Endothelial cell of umbilical vein (primary cell): Measurements from ENCODE around the gene SLC5A2. TPM values are rescaled to one million over a fixed set of nuclear protein-coding genes. Genes with fewer than 3 reads are reported as not detected.
A peak's percentile ranks its signal among the peaks of the same experiment; 100 is the strongest.

Experiments
- BruUV-seq: library from RNA; stranded (reverse); fragments of 400-500 nt; replicated peaks from 2 replicates; lab custom pipeline; 2021; lab: Mats Ljungman, UMichigan
- CTCF ChIA-PET: fragments of 300-600, 350-600 bp; sonication (Branson Sonifier 250); formaldehyde crosslinking; loops from one replicate; lab custom pipeline; 2021; ENCODE audit warnings: antibody characterized with exemption, inconsistent platforms; lab: Charles Lee
- POLR2A ChIA-PET: fragments of 300-600, 350-600 bp; sonication (Branson Sonifier 250); formaldehyde crosslinking; loops from one replicate; lab custom pipeline; 2021; ENCODE audit warnings: antibody characterized with exemption, inconsistent platforms; lab: Charles Lee
- DNase-seq: peaks from one replicate; pipeline ENCODE4 v3.0.0-alpha.2; 2011; ENCODE audit warnings: low read depth, low spot score
- FAIRE-seq: peaks from 2 replicates; lab custom pipeline; 2011; peaks lifted over from hg19 to GRCh38; lab: Jason Lieb, UNC
- H2AFZ ChIP-seq: 2 replicates; pipeline ENCODE4 v1.6.0; 2012; ENCODE audit warnings: low read depth, low read length, control low read depth, inconsistent platforms
- H3K27ac ChIP-seq: 2 replicates; pipeline ENCODE4 v1.5.1; 2011; ENCODE audit warnings: low read depth, mild to moderate bottlenecking, control low read depth, low read length, moderate library complexity; ENCODE audit not compliant: insufficient read depth
- H3K27me3 ChIP-seq, 2 experiments: 2 replicates each; pipeline versions ENCODE4 v1.6.0 to v1.6.1; 2011; ENCODE audit warnings: low read length in 2 of 2, mixed read lengths in 1 of 2; ENCODE audit not compliant: control insufficient read depth in 2 of 2, insufficient read depth in 2 of 2
- H3K36me3 ChIP-seq, 2 experiments: 2 replicates in 1 of 2; 3 replicates in 1 of 2; pipeline ENCODE4 v1.5.1; 2011; ENCODE audit warnings: low read length in 2 of 2, mild to moderate bottlenecking in 1 of 2, moderate library complexity in 1 of 2; ENCODE audit not compliant: control insufficient read depth in 2 of 2, insufficient read depth in 2 of 2; ENCODE audit errors: extremely low read depth in 1 of 2
- H3K4me1 ChIP-seq: 3 replicates; pipeline ENCODE4 v1.5.1; 2011; ENCODE audit warnings: mild to moderate bottlenecking, low read length; ENCODE audit not compliant: control insufficient read depth, insufficient read depth; ENCODE audit errors: extremely low read depth
- H3K4me2 ChIP-seq: 2 replicates; pipeline ENCODE4 v1.6.1; 2011; ENCODE audit warnings: low read length, control low read depth, mixed read lengths; ENCODE audit not compliant: insufficient read depth
- H3K4me3 ChIP-seq, 3 experiments: fragments of 200-600 bp in 1 of 3; sonication (generic), shearing (Covaris generic) in 1 of 3; replicated peaks in 1 of 3; 2 replicates each; pipeline ENCODE4 v1.5.1; 2011 to 2016; ENCODE audit warnings: control low read depth in 3 of 3, low read length in 3 of 3, mild to moderate bottlenecking in 2 of 3, inconsistent platforms in 1 of 3, low read depth in 1 of 3, moderate library complexity in 1 of 3; ENCODE audit not compliant: insufficient read depth in 1 of 3
- H3K79me2 ChIP-seq: 2 replicates; pipeline ENCODE4 v1.6.0; 2012; ENCODE audit warnings: low read length, inconsistent platforms; ENCODE audit not compliant: control insufficient read depth, insufficient read depth
- H3K9ac ChIP-seq: replicated peaks from 2 replicates; pipeline ENCODE3; 2011; ENCODE audit warnings: low read length, control low read depth; ENCODE audit not compliant: insufficient read depth; ENCODE audit errors: extremely low read depth
- H3K9me1 ChIP-seq: replicated peaks from 3 replicates; pipeline ENCODE4 v1.6.0; 2011; ENCODE audit warnings: mild to moderate bottlenecking, low read length; ENCODE audit not compliant: control insufficient read depth, insufficient read depth; ENCODE audit errors: extremely low read depth
- H3K9me3 ChIP-seq: replicated peaks from 2 replicates; pipeline ENCODE4 v1.5.1; 2012; ENCODE audit warnings: low read length, inconsistent platforms; ENCODE audit not compliant: control insufficient read depth, insufficient read depth
- H4K20me1 ChIP-seq: replicated peaks from 2 replicates; pipeline ENCODE3; 2011; ENCODE audit warnings: mild to moderate bottlenecking, low read length; ENCODE audit not compliant: control insufficient read depth, insufficient read depth; ENCODE audit errors: extremely low read depth
- EZH2 ChIP-seq: IDR thresholded peaks from 2 replicates; pipeline ENCODE4 v1.6.1; 2012; ENCODE audit warnings: borderline replicate concordance, low read depth, mild to moderate bottlenecking, moderate library complexity, low read length, inconsistent platforms; ENCODE audit not compliant: severe bottlenecking
- FOS ChIP-seq: IDR thresholded peaks from 2 replicates; pipeline ENCODE4 v1.6.1; 2011; ENCODE audit warnings: mild to moderate bottlenecking, low read length, moderate library complexity, borderline replicate concordance; ENCODE audit not compliant: insufficient read depth
- GATA2 ChIP-seq: IDR thresholded peaks from 2 replicates; pipeline ENCODE4 v1.7.0; 2011; ENCODE audit warnings: low read depth, mild to moderate bottlenecking, moderate library complexity, mixed read lengths, low read length; ENCODE audit not compliant: insufficient read length, insufficient read depth
- JUN ChIP-seq: IDR thresholded peaks from 2 replicates; pipeline ENCODE4 v1.6.1; 2011; ENCODE audit warnings: borderline replicate concordance, low read depth; ENCODE audit not compliant: insufficient read length, insufficient read depth
- MYC ChIP-seq: IDR thresholded peaks from one replicate; pipeline ENCODE4 v1.6.1; 2011; ENCODE audit warnings: mild to moderate bottlenecking, low read depth, low read length
- POLR2A ChIP-seq: IDR thresholded peaks from 2 replicates; pipeline ENCODE4 v1.6.1; 2012; ENCODE audit warnings: low read depth, mild to moderate bottlenecking, control low read depth, low read length
- POLR2AphosphoS5 ChIP-seq: IDR thresholded peaks from 2 replicates; pipeline ENCODE4 v1.6.1; 2012; ENCODE audit warnings: low read depth, mild to moderate bottlenecking, control low read depth, low read length, moderate library complexity; ENCODE audit not compliant: insufficient read depth
- dilution Hi-C: fragments of 300-500 bp; cut with MboI; formaldehyde crosslinking; loops from one replicate; pipeline ENCODE4 v1.15.0; 2019; ENCODE audit warnings: low sequenced_read_pairs; ENCODE audit not compliant: extremely low pct_ligation_motif_present
- intact Hi-C: fragments of 100-400 bp; cut with micrococcal nuclease; formaldehyde crosslinking; loops from one replicate; pipeline ENCODE4 v1.10.0; 2022
- polyA plus RNA-seq, 4 experiments: library from polyadenylated mRNA; depleted of rRNA in 3 of 4; stranded (reverse) in 3 of 4; unstranded in 1 of 4; fragments of >200 nt; gene quantifications; 2 replicates each; pipeline versions ENCODE4 v1.2.1 to v1.2.3, GENCODE V29; 2011 to 2012; ENCODE audit warnings: missing spikeins in 1 of 4
- total RNA-seq: library from RNA; stranded (reverse); gene quantifications from 2 replicates; pipeline ENCODE4 v1.2.3, GENCODE V29; 2021
- TF ChIP-seq, protein P1 (sequence below): IDR thresholded peaks from 2 replicates; pipeline ENCODE4 v1.6.1; 2011; ENCODE audit not compliant: insufficient read depth, insufficient read length
- TF ChIP-seq, protein P2 (sequence below), 2 donors: IDR thresholded peaks; 1 replicate in 1 of 2; 2 replicates in 1 of 2; pipeline ENCODE4 v1.5.1; 2011; ENCODE audit warnings: low read length in 2 of 2, mild to moderate bottlenecking in 2 of 2, moderate library complexity in 2 of 2, control low read depth in 1 of 2, inconsistent platforms in 1 of 2, low read depth in 1 of 2; ENCODE audit not compliant: insufficient read depth in 1 of 2; ENCODE audit errors: extremely low read depth in 1 of 2

Gene SLC5A2
- total and polyA plus RNA-seq, 2 donors (not counting 3 experiments of a cell fraction or from before 2014, with no cell fraction given), result 0.03 TPM; not detected in 1

DNA sequence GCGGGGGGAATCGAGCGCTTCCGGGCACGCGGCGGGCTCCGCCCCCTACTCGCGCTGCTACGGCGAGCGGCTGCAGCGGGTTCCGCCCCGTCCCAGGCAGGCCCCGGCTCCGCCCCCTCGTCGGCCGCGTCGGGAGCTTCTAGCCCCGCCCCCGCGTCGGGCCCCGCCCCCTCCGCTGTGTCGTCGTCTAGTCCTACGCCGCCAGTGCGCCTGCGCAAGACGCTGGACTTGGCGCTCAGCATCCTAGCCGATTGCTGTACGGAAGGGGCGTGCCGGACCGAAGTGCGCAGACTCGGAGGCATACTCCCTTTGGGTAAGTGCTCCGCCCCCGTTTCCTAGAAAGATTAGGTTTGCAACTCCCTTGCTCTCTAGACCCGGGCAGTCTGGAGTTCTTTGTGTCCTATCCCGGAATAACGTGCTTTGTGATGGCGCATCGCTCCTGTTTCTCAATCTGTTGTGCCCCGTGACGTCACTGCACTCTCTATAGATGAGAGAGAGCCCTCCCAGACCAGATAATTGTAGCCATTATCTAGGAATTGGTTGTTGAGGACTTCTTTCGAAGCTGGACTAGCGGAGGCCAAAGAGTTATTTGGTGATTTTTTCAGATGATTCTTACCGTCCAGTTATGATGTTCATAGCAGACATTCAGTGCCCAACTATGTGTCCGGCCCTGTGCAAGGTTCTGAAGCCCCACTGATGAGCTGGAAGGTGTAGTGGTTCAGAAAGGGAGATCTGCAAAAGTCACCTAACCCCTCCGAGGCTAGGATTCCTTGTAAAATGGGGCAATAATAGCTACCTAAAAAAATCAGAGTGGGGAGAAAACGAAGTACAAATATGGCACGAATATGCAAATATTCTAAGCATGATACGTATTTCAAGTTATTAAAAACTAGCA lies 23.0 kb upstream of the SLC5A2 start:
- CTCF ChIA-PET, result interaction anchor here (0.6 to 4.3 kb wide), 25 partner anchors 9 to 506 kb away, joined by 3 to 53 read pairs (median 5); partner anchors contain the start of genes COX6A2, FUS, RUSF1 and TGFB1I1
- Histone ChIP-seq H2AFZ (peak overlapping the region; percentile 87), H3K9me3 (no peaks in the 10 kb centered on the region), H3K79me2 (peaks cover 40% of the 10 kb centered on the region), H3K27ac (peak overlapping the region; percentile 96), H3K36me3 (peaks cover 5 to 13% of the 10 kb centered on the region in 2 experiments), H3K9ac (peak overlapping the region; percentile 95), H3K4me3 (peak overlapping the region; percentile 41 to 81 (median 71)), H4K20me1 (no peaks in the 10 kb centered on the region), H3K27me3 (no peaks in the 10 kb centered on the region), H3K4me1 (peaks cover 23% of the 10 kb centered on the region), H3K9me1 (no peaks in the 10 kb centered on the region), H3K4me2 (peak overlapping the region; percentile 92)
- POLR2A ChIA-PET, result interaction anchor here (0.7 to 2.0 kb wide), 5 partner anchors 10 to 414 kb away, joined by 3 to 10 read pairs (median 6); partner anchors contain the start of genes FUS, TGFB1I1 and ZNF267
- intact Hi-C loops (loop anchor here (1.0 to 5.0 kb wide), 9 partner anchors 12 to 427 kb away; partner anchors contain the start of genes FUS, PYCARD, RUSF1 and STX4), dilution Hi-C loops (no loop called here)
- TF ChIP-seq POLR2AphosphoS5, result peak; percentile 2
- TF ChIP-seq POLR2A, result peak; percentile 85
- TF ChIP-seq GATA2, result no peak
- TF ChIP-seq, protein P1, sequence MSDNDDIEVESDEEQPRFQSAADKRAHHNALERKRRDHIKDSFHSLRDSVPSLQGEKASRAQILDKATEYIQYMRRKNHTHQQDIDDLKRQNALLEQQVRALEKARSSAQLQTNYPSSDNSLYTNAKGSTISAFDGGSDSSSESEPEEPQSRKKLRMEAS, result peak; percentile 10
- no peak for TF ChIP-seq EZH2
- no peak for TF ChIP-seq JUN
- TF ChIP-seq, protein P2, sequence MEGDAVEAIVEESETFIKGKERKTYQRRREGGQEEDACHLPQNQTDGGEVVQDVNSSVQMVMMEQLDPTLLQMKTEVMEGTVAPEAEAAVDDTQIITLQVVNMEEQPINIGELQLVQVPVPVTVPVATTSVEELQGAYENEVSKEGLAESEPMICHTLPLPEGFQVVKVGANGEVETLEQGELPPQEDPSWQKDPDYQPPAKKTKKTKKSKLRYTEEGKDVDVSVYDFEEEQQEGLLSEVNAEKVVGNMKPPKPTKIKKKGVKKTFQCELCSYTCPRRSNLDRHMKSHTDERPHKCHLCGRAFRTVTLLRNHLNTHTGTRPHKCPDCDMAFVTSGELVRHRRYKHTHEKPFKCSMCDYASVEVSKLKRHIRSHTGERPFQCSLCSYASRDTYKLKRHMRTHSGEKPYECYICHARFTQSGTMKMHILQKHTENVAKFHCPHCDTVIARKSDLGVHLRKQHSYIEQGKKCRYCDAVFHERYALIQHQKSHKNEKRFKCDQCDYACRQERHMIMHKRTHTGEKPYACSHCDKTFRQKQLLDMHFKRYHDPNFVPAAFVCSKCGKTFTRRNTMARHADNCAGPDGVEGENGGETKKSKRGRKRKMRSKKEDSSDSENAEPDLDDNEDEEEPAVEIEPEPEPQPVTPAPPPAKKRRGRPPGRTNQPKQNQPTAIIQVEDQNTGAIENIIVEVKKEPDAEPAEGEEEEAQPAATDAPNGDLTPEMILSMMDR (IDR thresholded peaks at IDR 0.05; ENCODE audit: extremely low read depth in 1 of 2, insufficient read depth in 1 of 2, low read depth in 1 of 2, low read length in 2 of 2), result no peak
- TF ChIP-seq FOS, result no peak
- TF ChIP-seq MYC, result no peak
- peak; percentile 99 for FAIRE-seq
- BruUV-seq, result TSS peak; percentile 33
- peak; percentile 100 for DNase-seq
